PC-9 (cell line): Measurements from ENCODE around the gene EMSY. TPM values are rescaled to one million over a fixed set of nuclear protein-coding genes. Genes with fewer than 3 reads are reported as not detected.

Experiments used
- BruUV-seq: library from RNA; stranded (reverse); fragments of 400-500 nt; replicated peaks from 2 replicates; lab custom pipeline; 2021; lab: Mats Ljungman, UMichigan
- CTCF ChIA-PET: fragments of 300-600 bp; sonication (Branson Sonifier 250); formaldehyde crosslinking; loops from one replicate; lab custom pipeline; 2022; ENCODE audit warnings: antibody characterized with exemption; lab: Charles Lee
- POLR2A ChIA-PET: fragments of 300-600 bp; sonication (Branson Sonifier 250); formaldehyde crosslinking; loops from one replicate; lab custom pipeline; 2022; ENCODE audit warnings: antibody characterized with exemption; ENCODE audit not compliant: unreplicated experiment; lab: Charles Lee
- DNase-seq, 2 experiments: peaks; one replicate each; pipeline versions ENCODE4 v3.0.0 to v3.0.0-alpha.2; 2015 to 2022; ENCODE audit warnings: mixed read lengths in 1 of 2
- H2AFZ ChIP-seq: fragments of 200-600 bp; sonication (generic); 2 replicates; pipeline ENCODE4 v1.8.1; 2017; ENCODE audit warnings: antibody characterized with exemption
- H3F3A ChIP-seq: fragments of 200-600 bp; sonication (generic); 2 replicates; pipeline ENCODE4 v1.8.1; 2017; ENCODE audit warnings: antibody characterized with exemption, mild to moderate bottlenecking, low read depth; ENCODE audit not compliant: insufficient read depth
- H3K27ac ChIP-seq: fragments of 200-600 bp; sonication (generic); 2 replicates; pipeline ENCODE4 v1.6.1; 2016; ENCODE audit warnings: mixed run types
- H3K27me3 ChIP-seq: fragments of 200-600 bp; sonication (generic); 2 replicates; pipeline ENCODE4 v1.6.1; 2016; ENCODE audit warnings: low read depth, mixed run types; ENCODE audit not compliant: insufficient read depth
- H3K36me3 ChIP-seq: fragments of 200-600 bp; sonication (generic); 2 replicates; pipeline ENCODE4 v1.6.1; 2016; ENCODE audit warnings: low read depth, mixed run types
- H3K4me1 ChIP-seq: fragments of 200-600 bp; sonication (generic); replicated peaks from 2 replicates; pipeline ENCODE4 v1.6.1; 2016; ENCODE audit warnings: mixed run types; ENCODE audit not compliant: insufficient read depth
- H3K4me2 ChIP-seq: fragments of 200-600 bp; sonication (generic); 2 replicates; pipeline ENCODE4 v1.6.1; 2017; ENCODE audit warnings: mixed run types
- H3K4me3 ChIP-seq: fragments of 200-600 bp; sonication (generic); 2 replicates; pipeline ENCODE4 v1.6.1; 2016; ENCODE audit warnings: mixed run types
- H3K79me2 ChIP-seq: fragments of 200-600 bp; sonication (generic); 2 replicates; pipeline ENCODE4 v1.6.1; 2017; ENCODE audit warnings: low read depth, mixed run types
- H3K9me2 ChIP-seq: fragments of 200-600 bp; sonication (generic); 2 replicates; pipeline ENCODE4 v1.8.1; 2017; ENCODE audit warnings: mild to moderate bottlenecking; ENCODE audit not compliant: insufficient read depth
- H3K9me3 ChIP-seq: fragments of 200-600 bp; sonication (generic); 2 replicates; pipeline ENCODE4 v1.8.1; 2016; ENCODE audit warnings: low read depth; ENCODE audit not compliant: insufficient read depth
- H4K20me1 ChIP-seq: fragments of 200-600 bp; sonication (generic); 2 replicates; pipeline ENCODE4 v1.8.1; 2017; ENCODE audit not compliant: insufficient read depth
- CTCF ChIP-seq: fragments of 200-600 bp; sonication (generic); conservative IDR thresholded peaks from 2 replicates; pipeline ENCODE4 v1.6.1; 2017; ENCODE audit warnings: mixed run types, antibody characterized with exemption, mild to moderate bottlenecking, moderate library complexity
- EZH2 ChIP-seq: fragments of 200-600 bp; sonication (generic); IDR thresholded peaks from 2 replicates; pipeline ENCODE4 v1.8.0; 2017; ENCODE audit warnings: antibody characterized with exemption, low read depth
- intact Hi-C: fragments of 100-400 bp; cut with micrococcal nuclease; formaldehyde crosslinking; loops from one replicate; pipeline ENCODE4 v1.10.0; 2022; ENCODE audit not compliant: unreplicated experiment
- total RNA-seq: library from RNA; stranded (reverse); gene quantifications from 2 replicates; pipeline ENCODE4 v1.2.3, GENCODE V29; 2021

EMSY gene
- total RNA-seq, 1 experiment from 2014 or later: 37.4 TPM

- ChIA-PET POLR2A (no interaction called here), CTCF (no interaction called here)
- H3F3A ChIP-seq: peaks cover 5% of the 10 kb centered on the region; the same call in 1 of the 2 replicates
- no peaks in the 10 kb centered on the region for H3K4me1 ChIP-seq
- DNase-seq: no peak
- BruUV-seq: no TSS peak
- H2AFZ ChIP-seq: no peak overlapping the region
- H4K20me1 ChIP-seq: no peaks in the 10 kb centered on the region
- H3K9me3 ChIP-seq: no peaks in the 10 kb centered on the region
- H3K9me2 ChIP-seq: no peaks in the 10 kb centered on the region
- H3K79me2 ChIP-seq: no peaks in the 10 kb centered on the region
- no peak overlapping the region for H3K27ac ChIP-seq
- H3K36me3 ChIP-seq: no peaks in the 10 kb centered on the region
- H3K27me3 ChIP-seq: no peaks in the 10 kb centered on the region
- no peak overlapping the region for H3K4me2 ChIP-seq
- H3K4me3 ChIP-seq: no peak overlapping the region
- TF ChIP-seq EZH2 (no peak), CTCF (no peak)
- intact Hi-C loops: no loop called here
Observed at GRCh38 chr11:76553554-76554476, 109.0 kb downstream of the EMSY start.

GRCh38 chr11:76554767-76555166 is 109.9 kb downstream of the EMSY start:
- H3K36me3 ChIP-seq: no peaks in the 10 kb centered on the region
- H2AFZ ChIP-seq: no peak overlapping the region
- H3K4me1 ChIP-seq: no peaks in the 10 kb centered on the region
- H3K4me3 ChIP-seq: no peak overlapping the region
- H3F3A ChIP-seq: peaks cover 5% of the 10 kb centered on the region; the same call in 1 of the 2 replicates
- no peak for DNase-seq
- H3K9me3 ChIP-seq: no peaks in the 10 kb centered on the region
- intact Hi-C loops: no loop called here
- H3K79me2 ChIP-seq: no peaks in the 10 kb centered on the region
- no peaks in the 10 kb centered on the region for H4K20me1 ChIP-seq
- no TSS peak for BruUV-seq
- H3K27me3 ChIP-seq: no peaks in the 10 kb centered on the region
- POLR2A ChIA-PET: no interaction called here
- no peak for TF ChIP-seq EZH2
- no peak for TF ChIP-seq CTCF
- H3K4me2 ChIP-seq: no peak overlapping the region
- CTCF ChIA-PET: no interaction called here
- no peak overlapping the region for H3K27ac ChIP-seq
- no peaks in the 10 kb centered on the region for H3K9me2 ChIP-seq

- Histone ChIP-seq H4K20me1 (no peaks in the 10 kb centered on the region), H3K27ac (no peak overlapping the region), H3K79me2 (no peaks in the 10 kb centered on the region), H3K9me3 (no peaks in the 10 kb centered on the region), H3F3A (no peaks in the 10 kb centered on the region), H3K4me2 (no peak overlapping the region), H2AFZ (no peak overlapping the region), H3K4me3 (no peak overlapping the region), H3K36me3 (no peaks in the 10 kb centered on the region), H3K27me3 (no peaks in the 10 kb centered on the region), H3K4me1 (no peaks in the 10 kb centered on the region), H3K9me2 (no peaks in the 10 kb centered on the region)
- no peak for TF ChIP-seq CTCF
- no peak for TF ChIP-seq EZH2
- CTCF ChIA-PET: no interaction called here
- no peak for DNase-seq
- POLR2A ChIA-PET: interaction anchor here (0.6 kb wide), 1 partner anchor 41 kb away, joined by 3 read pairs; no protein-coding TSS in a partner anchor
- no TSS peak for BruUV-seq
- intact Hi-C loops: no loop called here
Observed at GRCh38 chr11:76557466-76557865, 112.6 kb downstream of the EMSY start.
